Breast epithelium (tissue), 4 donors: Measurements from ENCODE around the gene SETD6. TPM values are rescaled to one million over a fixed set of nuclear protein-coding genes. Genes with fewer than 3 reads are reported as not detected.

ENCODE experiments used
- DNase-seq, 2 donors: peaks; one replicate each; pipeline ENCODE4 v3.0.0-alpha.2; 2019; ENCODE audit warnings: low spot score in 2 of 2
- H3K27ac ChIP-seq, 2 donors: fragments of 200-600 bp; sonication (generic) in 1 of 2; one replicate each; pipeline ENCODE4 v1.5.1; 2016 to 2019; ENCODE audit warnings: mild to moderate bottlenecking in 1 of 2
- H3K27me3 ChIP-seq, 2 donors: fragments of 200-600 bp; sonication (generic) in 1 of 2; one replicate each; pipeline versions ENCODE4 v1.5.1 to v1.6.0; 2017 to 2019; ENCODE audit warnings: control low read depth in 1 of 2, mild to moderate bottlenecking in 1 of 2
- H3K36me3 ChIP-seq: fragments of 200-600 bp; one replicate; pipeline ENCODE4 v1.5.1; 2019
- H3K4me1 ChIP-seq, 2 donors: fragments of 200-600 bp; sonication (generic); one replicate each; pipeline ENCODE4 v1.5.1; 2016 to 2019; ENCODE audit warnings: control low read depth in 1 of 2
- H3K4me3 ChIP-seq, 3 donors: fragments of 200-600 bp; sonication (generic); 1 replicate in 2 of 3; 2 replicates in 1 of 3; pipeline ENCODE4 v1.5.1; 2016 to 2019; ENCODE audit warnings: mild to moderate bottlenecking in 3 of 3, moderate library complexity in 2 of 3
- H3K9me3 ChIP-seq, 2 donors: fragments of 200-600 bp; sonication (generic) in 1 of 2; one replicate each; pipeline ENCODE4 v1.5.1; 2016 to 2019; ENCODE audit warnings: control low read depth in 1 of 2
- CTCF ChIP-seq, 3 donors: fragments of 450-650 bp; IDR thresholded peaks; one replicate each; pipeline ENCODE4 v1.5.1; 2016 to 2017; ENCODE audit warnings: antibody characterized with exemption in 3 of 3, mild to moderate bottlenecking in 3 of 3, moderate library complexity in 3 of 3
- POLR2A ChIP-seq: fragments of 450-650 bp; IDR thresholded peaks from one replicate; pipeline ENCODE4 v1.6.1; 2016; ENCODE audit warnings: antibody characterized with exemption, mild to moderate bottlenecking, moderate library complexity
- POLR2AphosphoS5 ChIP-seq, 3 donors: sonication (generic); formaldehyde crosslinking; IDR thresholded peaks; one replicate each; pipeline ENCODE4 v1.6.1; 2017; ENCODE audit warnings: antibody characterized with exemption in 3 of 3
- intact Hi-C: fragments of 100-400 bp; cut with DNase I; formaldehyde crosslinking; loops from one replicate; pipeline ENCODE4 v1.15.1; 2023; ENCODE audit warnings: low total_unique reads
- total RNA-seq, 3 donors: library from RNA; depleted of rRNA; stranded (reverse); fragments of >200 nt; gene quantifications; one replicate each; pipeline ENCODE4 v1.1.0, GENCODE V29; 2016

Gene SETD6
- total RNA-seq, 3 donors from 2014 or later: 20.8 to 47.3 (median 44.9) TPM

- Histone ChIP-seq H3K27me3 (no peaks in the 10 kb centered on the region), H3K27ac (no peak overlapping the region), H3K4me1 (no peaks in the 10 kb centered on the region), H3K4me3 (no peak overlapping the region), H3K36me3 (peaks cover 3% of the 10 kb centered on the region), H3K9me3 (no peaks in the 10 kb centered on the region)
- no peak for DNase-seq
- intact Hi-C loops: no loop called here
- TF ChIP-seq CTCF (IDR thresholded peaks at IDR 0.05): no peak
- TF ChIP-seq POLR2AphosphoS5 (IDR thresholded peaks at IDR 0.05): no peak
- no peak for TF ChIP-seq POLR2A
These were observed 1.4 kb upstream of the SETD6 start for GRCh38 chr16:58513874-58514273.

DNA sequence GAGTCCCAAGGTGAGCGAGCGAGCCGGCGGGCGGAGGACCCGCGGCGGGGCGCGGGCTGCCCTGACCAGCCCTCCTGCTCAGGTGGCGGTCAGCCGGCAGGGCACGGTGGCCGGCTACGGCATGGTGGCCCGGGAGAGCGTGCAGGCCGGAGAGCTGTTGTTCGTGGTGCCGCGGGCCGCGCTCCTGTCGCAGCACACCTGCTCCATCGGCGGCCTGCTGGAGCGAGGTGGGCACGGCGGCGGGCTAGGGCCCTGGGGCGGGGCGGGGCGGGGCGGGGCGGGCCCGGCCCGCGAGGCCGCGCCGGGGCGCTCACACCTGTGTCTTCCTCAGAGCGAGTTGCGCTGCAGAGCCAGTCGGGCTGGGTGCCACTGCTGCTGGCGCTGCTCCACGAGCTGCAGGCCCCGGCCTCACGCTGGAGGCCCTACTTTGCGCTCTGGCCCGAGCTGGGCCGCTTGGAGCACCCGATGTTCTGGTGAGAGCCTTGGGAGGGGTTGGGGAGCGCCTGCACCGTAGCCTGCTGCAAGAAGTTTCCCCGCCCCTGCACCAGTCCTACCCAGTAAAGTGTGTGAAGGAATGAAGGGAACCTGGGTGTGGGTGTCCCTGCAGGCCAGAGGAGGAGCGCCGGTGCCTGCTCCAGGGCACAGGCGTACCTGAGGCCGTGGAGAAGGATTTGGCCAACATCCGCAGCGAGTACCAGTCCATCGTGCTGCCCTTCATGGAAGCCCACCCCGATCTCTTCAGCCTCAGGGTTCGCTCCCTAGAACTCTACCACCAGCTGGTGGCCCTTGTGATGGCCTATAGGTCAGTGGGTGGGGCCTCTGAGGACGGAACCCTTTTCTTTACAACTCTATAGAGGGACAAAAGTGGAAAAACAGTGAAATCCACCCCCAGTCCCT is 802 bp downstream of the SETD6 start:
- TF ChIP-seq CTCF (IDR thresholded peaks at IDR 0.05) (no peak), POLR2AphosphoS5 (IDR thresholded peaks at IDR 0.05) (no peak)
- Histone ChIP-seq H3K27me3 (no peaks in the 10 kb centered on the region), H3K36me3 (peaks cover 7% of the 10 kb centered on the region), H3K27ac (peak overlapping the region; percentile 72 to 77), H3K4me3 (peak overlapping the region; percentile 73 to 92 (median 82)), H3K9me3 (no peaks in the 10 kb centered on the region), H3K4me1 (no peaks in the 10 kb centered on the region)
- DNase-seq: peak in 1 of 2 donors; percentile 56
- intact Hi-C loops: no loop called here

- intact Hi-C loops: no loop called here
- no peaks in the 10 kb centered on the region for H3K4me1 ChIP-seq
- no peak overlapping the region for H3K4me3 ChIP-seq
- peaks cover 11% of the 10 kb centered on the region for H3K36me3 ChIP-seq
- peak overlapping the region in 1 of 2 donors; percentile 77 for H3K27ac ChIP-seq
- no peak for DNase-seq
- TF ChIP-seq POLR2AphosphoS5 (IDR thresholded peaks at IDR 0.05) (no peak), POLR2A (no peak), CTCF (IDR thresholded peaks at IDR 0.05) (no peak)
- H3K9me3 ChIP-seq: no peaks in the 10 kb centered on the region
- no peaks in the 10 kb centered on the region for H3K27me3 ChIP-seq
These were observed 1.4 kb downstream of the SETD6 start for GRCh38 chr16:58516768-58517107.

DNA sequence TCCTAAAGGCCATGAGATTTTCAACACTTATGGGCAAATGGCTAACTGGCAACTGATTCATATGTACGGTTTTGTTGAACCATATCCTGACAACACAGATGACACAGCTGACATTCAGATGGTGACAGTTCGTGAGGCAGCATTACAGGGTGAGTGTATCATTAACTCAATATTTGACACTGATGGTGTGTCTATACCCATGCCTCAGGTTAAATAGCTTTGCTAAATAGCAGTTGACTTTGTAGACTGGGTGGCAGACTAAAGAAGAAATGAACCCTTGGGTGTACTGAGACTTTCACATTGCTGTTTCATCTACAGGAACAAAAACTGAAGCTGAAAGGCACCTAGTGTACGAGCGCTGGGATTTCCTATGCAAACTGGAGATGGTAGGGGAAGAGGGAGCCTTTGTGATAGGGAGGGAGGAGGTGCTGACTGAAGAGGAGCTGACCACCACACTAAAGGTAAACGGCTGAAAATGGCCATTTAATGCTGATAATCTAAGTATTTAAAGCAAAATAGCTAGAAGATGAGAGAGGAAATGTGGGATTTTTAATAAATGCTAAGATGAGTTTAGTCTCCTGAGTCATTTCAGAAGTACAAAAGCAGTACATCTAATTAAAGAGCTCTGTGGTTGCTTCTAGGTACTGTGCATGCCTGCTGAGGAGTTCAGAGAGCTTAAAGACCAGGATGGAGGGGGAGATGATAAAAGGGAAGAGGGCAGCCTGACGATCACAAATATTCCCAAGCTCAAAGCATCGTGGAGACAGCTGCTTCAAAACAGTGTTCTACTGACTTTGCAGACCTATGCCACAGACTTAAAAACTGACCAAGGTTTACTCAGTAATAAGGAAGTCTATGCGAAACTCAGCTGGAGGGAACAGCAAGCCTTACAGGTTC is 3.0 kb downstream of the SETD6 start:
- no peak for TF ChIP-seq CTCF (IDR thresholded peaks at IDR 0.05)
- no peak for TF ChIP-seq POLR2A
- no peak for TF ChIP-seq POLR2AphosphoS5 (IDR thresholded peaks at IDR 0.05)
- Histone ChIP-seq H3K36me3 (peaks cover 11% of the 10 kb centered on the region), H3K4me3 (no peak overlapping the region), H3K4me1 (no peaks in the 10 kb centered on the region), H3K9me3 (no peaks in the 10 kb centered on the region), H3K27me3 (no peaks in the 10 kb centered on the region), H3K27ac (no peak overlapping the region)
- no peak for DNase-seq
- intact Hi-C loops: no loop called here

DNA sequence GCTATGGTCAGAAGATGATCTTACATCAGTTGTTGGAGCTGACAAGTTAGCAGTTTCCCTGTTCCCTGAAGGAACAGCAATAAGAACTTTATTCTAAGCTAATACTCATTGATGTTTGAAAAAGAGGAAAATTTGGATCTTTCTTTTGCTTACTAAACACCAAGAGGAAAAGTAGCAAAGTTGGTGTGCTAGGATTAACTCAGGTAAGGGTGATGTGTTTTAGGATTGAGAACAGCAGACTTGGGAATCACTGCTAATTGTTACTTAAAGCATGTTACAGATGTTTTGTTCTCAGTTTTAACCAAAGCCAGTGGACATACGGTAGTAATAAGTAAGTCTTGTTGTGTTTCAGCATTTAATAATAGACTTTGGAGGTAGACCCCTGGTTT is 3.7 kb downstream of the SETD6 start:
- TF ChIP-seq POLR2A: no peak
- TF ChIP-seq CTCF (IDR thresholded peaks at IDR 0.05): no peak
- no peak for TF ChIP-seq POLR2AphosphoS5 (IDR thresholded peaks at IDR 0.05)
- Histone ChIP-seq H3K4me1 (no peaks in the 10 kb centered on the region), H3K9me3 (no peaks in the 10 kb centered on the region), H3K27me3 (no peaks in the 10 kb centered on the region), H3K4me3 (no peak overlapping the region), H3K27ac (no peak overlapping the region), H3K36me3 (peaks cover 11% of the 10 kb centered on the region)
- intact Hi-C loops: no loop called here
- DNase-seq: no peak
